ENCODE results near the gene CDC45. TPM values are rescaled to one million over a fixed set of nuclear protein-coding genes. Genes with fewer than 3 reads are reported as not detected.

CDC45 gene
- total RNA-seq, 1 donor from 2014 or later: 6.2 TPM

DNA sequence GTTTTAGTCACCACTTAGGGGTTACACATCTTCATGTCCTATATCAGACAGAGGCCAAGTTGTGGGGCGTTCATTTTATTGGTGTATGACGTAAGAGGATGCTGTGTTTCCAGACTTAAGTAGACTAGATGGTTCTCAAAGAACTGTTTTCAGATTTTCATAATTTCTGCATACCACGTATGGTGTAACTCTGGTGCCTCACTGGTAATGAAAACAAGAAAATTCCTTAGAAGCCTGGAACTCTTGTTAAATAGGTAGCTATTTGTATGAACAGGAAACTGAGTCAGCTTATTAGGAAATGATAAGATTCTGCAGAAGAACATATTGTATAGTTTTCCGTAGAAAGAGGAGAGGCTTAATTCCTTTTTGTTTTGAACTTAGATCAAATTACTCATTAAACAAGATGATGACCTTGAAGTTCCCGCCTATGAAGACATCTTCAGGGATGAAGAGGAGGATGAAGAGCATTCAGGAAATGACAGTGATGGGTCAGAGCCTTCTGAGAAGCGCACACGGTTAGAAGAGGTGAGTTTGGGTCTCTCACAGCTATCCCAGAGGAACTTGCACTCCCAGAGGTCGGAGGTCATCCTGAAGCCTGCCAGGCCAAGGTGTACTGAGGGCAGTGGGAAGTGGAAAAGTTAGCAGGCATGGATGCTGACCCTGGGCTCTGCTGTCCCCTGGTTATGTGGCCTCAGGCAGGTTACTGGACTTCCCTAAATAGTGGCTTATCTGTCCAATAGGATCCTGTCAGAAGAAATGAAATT lies 3.9 kb downstream of the CDC45 start:
- Mint-ChIP-seq H3K27me3 (ENCODE audit: unreplicated experiment) (peaks cover 3% of the 10 kb centered on the region), H3K27ac (ENCODE audit: unreplicated experiment) (no peak overlapping the region), H3K9me3 (ENCODE audit: unreplicated experiment) (no peaks in the 10 kb centered on the region), H3K4me1 (ENCODE audit: unreplicated experiment) (peaks cover 11% of the 10 kb centered on the region), H3K36me3 (ENCODE audit: low read depth, unreplicated experiment) (peaks cover 4% of the 10 kb centered on the region), H3K4me3 (ENCODE audit: unreplicated experiment) (peak overlapping the region; percentile 7)
- TF ChIP-seq, protein P1, sequence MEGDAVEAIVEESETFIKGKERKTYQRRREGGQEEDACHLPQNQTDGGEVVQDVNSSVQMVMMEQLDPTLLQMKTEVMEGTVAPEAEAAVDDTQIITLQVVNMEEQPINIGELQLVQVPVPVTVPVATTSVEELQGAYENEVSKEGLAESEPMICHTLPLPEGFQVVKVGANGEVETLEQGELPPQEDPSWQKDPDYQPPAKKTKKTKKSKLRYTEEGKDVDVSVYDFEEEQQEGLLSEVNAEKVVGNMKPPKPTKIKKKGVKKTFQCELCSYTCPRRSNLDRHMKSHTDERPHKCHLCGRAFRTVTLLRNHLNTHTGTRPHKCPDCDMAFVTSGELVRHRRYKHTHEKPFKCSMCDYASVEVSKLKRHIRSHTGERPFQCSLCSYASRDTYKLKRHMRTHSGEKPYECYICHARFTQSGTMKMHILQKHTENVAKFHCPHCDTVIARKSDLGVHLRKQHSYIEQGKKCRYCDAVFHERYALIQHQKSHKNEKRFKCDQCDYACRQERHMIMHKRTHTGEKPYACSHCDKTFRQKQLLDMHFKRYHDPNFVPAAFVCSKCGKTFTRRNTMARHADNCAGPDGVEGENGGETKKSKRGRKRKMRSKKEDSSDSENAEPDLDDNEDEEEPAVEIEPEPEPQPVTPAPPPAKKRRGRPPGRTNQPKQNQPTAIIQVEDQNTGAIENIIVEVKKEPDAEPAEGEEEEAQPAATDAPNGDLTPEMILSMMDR (IDR thresholded peaks at IDR 0.05; ENCODE audit: unreplicated experiment): no peak
- no peak for DNase-seq (ENCODE audit: low spot score)

DNA sequence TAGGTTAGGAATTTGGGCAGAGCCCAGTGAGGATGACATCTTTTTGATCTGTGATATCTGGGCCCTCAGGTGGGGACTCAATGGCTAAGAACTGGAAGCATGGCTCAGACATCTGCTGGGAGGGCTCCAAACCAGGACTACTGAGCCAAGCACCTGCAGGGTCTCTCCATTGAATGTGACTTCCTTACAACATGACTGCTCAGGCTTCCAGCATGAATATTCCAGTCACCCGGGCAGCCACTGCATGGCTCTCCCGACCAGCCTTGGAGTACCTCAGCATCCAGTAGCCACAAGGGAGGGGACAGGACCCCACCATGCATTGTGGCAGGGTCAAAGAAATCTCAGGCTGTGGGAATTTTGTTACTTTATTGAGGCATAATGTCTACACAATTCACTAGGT lies 8.6 kb downstream of the CDC45 start:
- TF ChIP-seq, protein P1 (IDR thresholded peaks at IDR 0.05; ENCODE audit: unreplicated experiment): no peak
- no peaks in the 10 kb centered on the region for H3K4me1 Mint-ChIP-seq (ENCODE audit: unreplicated experiment)
- DNase-seq (ENCODE audit: low spot score): no peak
- H3K4me3 Mint-ChIP-seq (ENCODE audit: unreplicated experiment): no peak overlapping the region
- no peaks in the 10 kb centered on the region for H3K27me3 Mint-ChIP-seq (ENCODE audit: unreplicated experiment)
- H3K27ac Mint-ChIP-seq (ENCODE audit: unreplicated experiment): no peak overlapping the region
- no peaks in the 10 kb centered on the region for H3K9me3 Mint-ChIP-seq (ENCODE audit: unreplicated experiment)
- H3K36me3 Mint-ChIP-seq (ENCODE audit: low read depth, unreplicated experiment): peaks cover 4% of the 10 kb centered on the region

DNA sequence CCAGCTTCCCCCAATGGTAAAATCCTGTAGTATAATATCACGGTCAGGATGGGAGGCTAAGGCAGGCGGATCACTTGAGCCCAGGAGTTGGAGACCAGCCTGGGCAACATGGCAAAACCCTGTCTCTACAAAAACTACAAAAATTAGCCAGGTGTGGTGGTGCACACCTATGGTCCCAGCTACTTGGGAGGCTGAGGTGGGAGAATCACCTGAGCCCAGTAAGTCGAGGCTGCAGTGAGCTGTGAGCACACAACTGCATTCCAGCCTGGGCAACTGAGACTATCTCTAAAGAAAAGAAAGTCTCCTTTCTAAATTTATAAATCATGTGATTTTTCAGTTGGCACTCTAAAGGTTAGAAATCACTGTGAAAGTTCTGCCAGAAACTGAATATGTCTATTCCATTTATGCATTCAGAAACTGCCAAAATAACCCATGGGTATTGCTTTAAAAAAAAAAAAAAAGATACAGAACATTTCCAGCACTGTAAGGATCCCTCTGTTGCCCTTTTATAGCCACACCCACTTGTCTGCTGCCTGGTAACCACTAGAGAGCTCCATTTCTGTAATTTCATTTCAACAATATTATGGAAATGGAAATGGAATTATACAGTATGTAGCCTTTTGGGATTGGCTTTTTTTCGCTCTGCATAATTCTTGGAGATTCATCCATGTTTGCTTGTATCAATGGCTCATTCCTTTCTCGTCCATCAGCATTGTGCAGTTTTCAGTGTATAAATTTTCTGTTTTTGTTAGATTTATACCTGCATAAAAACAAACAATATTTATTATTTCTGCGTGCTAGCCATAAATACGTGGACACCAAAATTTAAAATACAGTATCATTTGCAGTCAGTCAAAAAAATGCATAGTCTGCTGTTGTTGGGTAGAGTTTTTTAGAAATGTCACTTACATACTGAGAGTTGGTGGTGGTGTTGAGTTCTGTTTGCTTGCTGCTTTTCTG lies 9.4 kb downstream of the CDC45 start:
- H3K27me3 Mint-ChIP-seq (ENCODE audit: unreplicated experiment): no peaks in the 10 kb centered on the region
- no peak overlapping the region for H3K4me3 Mint-ChIP-seq (ENCODE audit: unreplicated experiment)
- no peaks in the 10 kb centered on the region for H3K36me3 Mint-ChIP-seq (ENCODE audit: low read depth, unreplicated experiment)
- DNase-seq (ENCODE audit: low spot score): no peak
- TF ChIP-seq, protein P1 (IDR thresholded peaks at IDR 0.05; ENCODE audit: unreplicated experiment): no peak
- no peaks in the 10 kb centered on the region for H3K9me3 Mint-ChIP-seq (ENCODE audit: unreplicated experiment)
- H3K27ac Mint-ChIP-seq (ENCODE audit: unreplicated experiment): no peak overlapping the region
- no peaks in the 10 kb centered on the region for H3K4me1 Mint-ChIP-seq (ENCODE audit: unreplicated experiment)

DNA sequence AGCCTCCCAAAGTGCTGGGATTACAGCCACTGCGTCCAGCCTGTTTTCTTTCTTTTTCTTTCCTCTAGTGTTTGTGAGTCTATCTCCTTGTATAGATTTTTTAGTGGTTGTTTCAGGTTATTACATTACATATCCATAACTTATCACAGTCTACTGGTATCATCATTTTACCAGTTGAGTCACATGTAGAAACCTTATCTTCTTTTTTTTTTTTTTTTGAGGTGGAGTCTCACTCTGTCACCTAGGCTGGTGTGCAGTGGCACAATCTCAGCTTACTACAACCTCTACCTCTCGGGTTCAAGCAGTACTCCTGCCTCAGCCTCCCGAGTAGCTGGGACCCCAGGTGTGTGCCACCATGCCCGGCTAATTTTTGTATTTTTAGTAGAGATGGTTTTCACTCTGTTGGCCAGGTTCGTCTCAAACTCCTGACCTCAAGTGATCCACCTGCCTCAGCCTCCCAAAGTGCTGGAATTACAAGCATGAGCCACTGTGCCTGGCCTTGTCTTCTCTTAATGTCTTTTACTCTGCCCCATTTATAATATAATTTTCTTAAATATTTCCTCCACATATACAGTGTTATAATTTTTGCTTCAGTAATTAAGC lies 11.0 kb downstream of the CDC45 start:
- H3K4me1 Mint-ChIP-seq (ENCODE audit: unreplicated experiment): no peaks in the 10 kb centered on the region
- no peaks in the 10 kb centered on the region for H3K36me3 Mint-ChIP-seq (ENCODE audit: low read depth, unreplicated experiment)
- H3K9me3 Mint-ChIP-seq (ENCODE audit: unreplicated experiment): no peaks in the 10 kb centered on the region
- no peak for DNase-seq (ENCODE audit: low spot score)
- H3K27me3 Mint-ChIP-seq (ENCODE audit: unreplicated experiment): no peaks in the 10 kb centered on the region
- TF ChIP-seq, protein P1 (IDR thresholded peaks at IDR 0.05; ENCODE audit: unreplicated experiment): no peak
- H3K4me3 Mint-ChIP-seq (ENCODE audit: unreplicated experiment): no peak overlapping the region
- H3K27ac Mint-ChIP-seq (ENCODE audit: unreplicated experiment): no peak overlapping the region
